RWPE1 (cell line): ENCODE data around the gene OVCA2.

ENCODE experiments used
- CTCF ChIA-PET: fragments of 350-600 bp; sonication (Branson Sonifier 250); formaldehyde crosslinking; extraction: SDS; loops from one replicate; lab custom pipeline; 2021; lab: Yijun Ruan, JAX
- POLR2A ChIA-PET: fragments of 400-600 bp; formaldehyde crosslinking; extraction: SDS; loops from one replicate; lab custom pipeline; 2020; ENCODE audit warnings: antibody characterized with exemption; ENCODE audit not compliant: low non-redundant PET; lab: Yijun Ruan, JAX
- DNase-seq: peaks from one replicate; pipeline ENCODE4 v3.0.0; 2012; ENCODE audit warnings: low spot score
- H3K27ac ChIP-seq: fragments of 450-650 bp; 2 replicates; pipeline ENCODE4 v1.5.1; 2017
- CTCF ChIP-seq: fragments of 450-650 bp; conservative IDR thresholded peaks from 2 replicates; pipeline ENCODE4 v1.5.1; 2017; ENCODE audit warnings: low read depth, mild to moderate bottlenecking

The OVCA2 gene

GRCh38 chr17:2051933-2052559, 10.2 kb downstream of the OVCA2 start:
- ChIA-PET CTCF (interaction anchor here (1.2 to 2.7 kb wide), 2 partner anchors 193 to 231 kb away, joined by 4 to 16 read pairs; no protein-coding TSS in a partner anchor), POLR2A (no interaction called here)
- H3K27ac ChIP-seq = no peak overlapping the region
- no peak for DNase-seq
- no peak for TF ChIP-seq CTCF

- no peak for DNase-seq
- CTCF ChIA-PET = interaction anchor here (0.6 to 3.4 kb wide), 9 partner anchors 10 to 733 kb away, joined by 3 to 84 read pairs (median 4); no protein-coding TSS in a partner anchor
- POLR2A ChIA-PET = no interaction called here
- TF ChIP-seq CTCF = peak; percentile 69
- H3K27ac ChIP-seq = peak overlapping the region; percentile 38; the same call in 1 of the 2 replicates
Observed at GRCh38 chr17:2053380-2054261, 11.8 kb downstream of the OVCA2 start.

GRCh38 chr17:2054262-2054511, 12.4 kb downstream of the OVCA2 start:
- H3K27ac ChIP-seq = peak overlapping the region; percentile 38; the same call in 1 of the 2 replicates
- no peak for TF ChIP-seq CTCF
- POLR2A ChIA-PET = no interaction called here
- CTCF ChIA-PET = interaction anchor here (0.6 to 3.4 kb wide), 21 partner anchors 7 to 229 kb away, joined by 3 to 84 read pairs (median 3); no protein-coding TSS in a partner anchor
- DNase-seq = no peak

GRCh38 chr17:2054512-2055291, 12.9 kb downstream of the OVCA2 start, which contains the start of gene HIC1:
Gene HIC1, plus strand, starts transcription at chr17:2055103. Its CDS starts 1,588 bp downstream, at chr17:2056691.
- H3K27ac ChIP-seq = peak within 1 kb of the TSS; percentile 38; the same call in 1 of the 2 replicates
- peak; percentile 92 for TF ChIP-seq CTCF
- ChIA-PET CTCF (interaction anchor here (0.6 to 3.4 kb wide), 30 partner anchors 8 to 534 kb away, joined by 3 to 84 read pairs (median 3); no protein-coding TSS in a partner anchor), POLR2A (no interaction called here)
- peak; percentile 81 for DNase-seq

GRCh38 chr17:2055292-2056205, 13.7 kb downstream of the OVCA2 start:
- no peak for DNase-seq
- ChIA-PET POLR2A (no interaction called here), CTCF (interaction anchor here (0.6 to 3.4 kb wide), 15 partner anchors 23 to 730 kb away, joined by 3 to 84 read pairs (median 3); no protein-coding TSS in a partner anchor)
- H3K27ac ChIP-seq = peak overlapping the region; percentile 38; the same call in 1 of the 2 replicates
- no peak for TF ChIP-seq CTCF
